Measurements from ENCODE around the gene SFXN1. TPM values are rescaled to one million over a fixed set of nuclear protein-coding genes. Genes with fewer than 3 reads are reported as not detected.

SFXN1 gene
- total RNA-seq, 1 donor from 2014 or later, result 89.4 TPM

DNA sequence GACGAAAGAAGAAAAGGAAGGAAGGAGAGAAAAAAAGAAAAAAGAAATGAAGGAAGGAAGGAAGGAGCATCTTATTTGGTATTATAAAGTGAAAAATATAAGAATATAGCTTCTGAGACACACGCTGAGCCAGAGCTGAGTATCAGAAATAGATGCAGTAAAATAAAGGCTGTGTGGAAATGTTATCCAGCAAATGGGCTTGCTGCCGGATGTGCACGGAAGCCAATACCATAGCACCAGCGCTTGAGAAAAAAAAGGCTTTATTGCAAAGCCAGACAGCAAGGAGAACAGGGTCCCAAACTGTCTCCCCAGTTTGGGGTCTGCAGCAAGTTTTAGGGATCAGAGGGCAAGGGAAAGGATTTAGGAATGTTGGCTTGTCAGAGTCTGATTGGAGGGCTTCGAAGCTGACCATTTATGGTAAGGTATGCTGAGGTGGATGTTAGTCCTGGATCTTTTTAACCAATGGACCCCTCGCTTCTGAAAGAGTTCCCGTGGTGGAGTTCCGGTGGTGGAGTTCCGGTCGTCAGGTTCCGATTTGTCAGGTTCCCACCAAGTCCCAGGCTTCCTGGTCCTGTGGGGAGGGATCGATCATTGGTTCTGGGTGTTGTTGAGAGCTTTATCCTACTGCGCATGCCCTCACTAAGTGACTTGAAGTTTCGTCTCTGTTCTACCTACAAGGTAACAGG, 70.4 kb downstream of the SFXN1 start:
- H3K9me3 ChIP-seq (ENCODE audit: insufficient read depth, low read depth, low read length), result no peaks in the 10 kb centered on the region
- H3K9me3 Mint-ChIP-seq (ENCODE audit: unreplicated experiment), result peaks cover 6% of the 10 kb centered on the region
- DNase-seq (ENCODE audit: low read depth), result no peak
- peaks cover 21% of the 10 kb centered on the region for H3K27me3 Mint-ChIP-seq (ENCODE audit: low read depth, unreplicated experiment)
- H4K20me1 ChIP-seq (ENCODE audit: insufficient read depth, low read length), result no peaks in the 10 kb centered on the region
- no peak for FAIRE-seq
- no peak overlapping the region for H3K4me3 Mint-ChIP-seq (ENCODE audit: unreplicated experiment)
- no peak overlapping the region for H3K27ac ChIP-seq (ENCODE audit: low read depth, low read length)
- H3K79me2 ChIP-seq (ENCODE audit: insufficient read depth, low read length), result no peaks in the 10 kb centered on the region
- no peak overlapping the region for H3K27ac Mint-ChIP-seq (ENCODE audit: unreplicated experiment)
- no peak overlapping the region for H3K4me3 ChIP-seq (ENCODE audit: insufficient read depth, low read depth, low read length)
- no peak for TF ChIP-seq EZH2 (IDR thresholded peaks at IDR 0.05; ENCODE audit: insufficient read depth, low read length)
- TF ChIP-seq, protein P1, sequence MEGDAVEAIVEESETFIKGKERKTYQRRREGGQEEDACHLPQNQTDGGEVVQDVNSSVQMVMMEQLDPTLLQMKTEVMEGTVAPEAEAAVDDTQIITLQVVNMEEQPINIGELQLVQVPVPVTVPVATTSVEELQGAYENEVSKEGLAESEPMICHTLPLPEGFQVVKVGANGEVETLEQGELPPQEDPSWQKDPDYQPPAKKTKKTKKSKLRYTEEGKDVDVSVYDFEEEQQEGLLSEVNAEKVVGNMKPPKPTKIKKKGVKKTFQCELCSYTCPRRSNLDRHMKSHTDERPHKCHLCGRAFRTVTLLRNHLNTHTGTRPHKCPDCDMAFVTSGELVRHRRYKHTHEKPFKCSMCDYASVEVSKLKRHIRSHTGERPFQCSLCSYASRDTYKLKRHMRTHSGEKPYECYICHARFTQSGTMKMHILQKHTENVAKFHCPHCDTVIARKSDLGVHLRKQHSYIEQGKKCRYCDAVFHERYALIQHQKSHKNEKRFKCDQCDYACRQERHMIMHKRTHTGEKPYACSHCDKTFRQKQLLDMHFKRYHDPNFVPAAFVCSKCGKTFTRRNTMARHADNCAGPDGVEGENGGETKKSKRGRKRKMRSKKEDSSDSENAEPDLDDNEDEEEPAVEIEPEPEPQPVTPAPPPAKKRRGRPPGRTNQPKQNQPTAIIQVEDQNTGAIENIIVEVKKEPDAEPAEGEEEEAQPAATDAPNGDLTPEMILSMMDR (IDR thresholded peaks at IDR 0.05; ENCODE audit: insufficient read depth, low read depth, low read length), result no peak
- no peak overlapping the region for H3K4me2 ChIP-seq (ENCODE audit: low read length)
- H3K4me1 ChIP-seq (ENCODE audit: insufficient read depth, low read length), result no peaks in the 10 kb centered on the region
- H3K27me3 ChIP-seq (ENCODE audit: insufficient read depth, low read length), result peaks cover 11% of the 10 kb centered on the region
- H2AFZ ChIP-seq (ENCODE audit: low read depth, low read length), result peak overlapping the region; percentile 4
- peaks cover 8% of the 10 kb centered on the region for H3K4me1 Mint-ChIP-seq (ENCODE audit: low read depth, unreplicated experiment)
- no peaks in the 10 kb centered on the region for H3K36me3 Mint-ChIP-seq (ENCODE audit: low read depth, unreplicated experiment)
- H3K9ac ChIP-seq (ENCODE audit: low read length), result no peak overlapping the region
- H3K36me3 ChIP-seq (ENCODE audit: insufficient read depth, low read length), result no peaks in the 10 kb centered on the region

DNA sequence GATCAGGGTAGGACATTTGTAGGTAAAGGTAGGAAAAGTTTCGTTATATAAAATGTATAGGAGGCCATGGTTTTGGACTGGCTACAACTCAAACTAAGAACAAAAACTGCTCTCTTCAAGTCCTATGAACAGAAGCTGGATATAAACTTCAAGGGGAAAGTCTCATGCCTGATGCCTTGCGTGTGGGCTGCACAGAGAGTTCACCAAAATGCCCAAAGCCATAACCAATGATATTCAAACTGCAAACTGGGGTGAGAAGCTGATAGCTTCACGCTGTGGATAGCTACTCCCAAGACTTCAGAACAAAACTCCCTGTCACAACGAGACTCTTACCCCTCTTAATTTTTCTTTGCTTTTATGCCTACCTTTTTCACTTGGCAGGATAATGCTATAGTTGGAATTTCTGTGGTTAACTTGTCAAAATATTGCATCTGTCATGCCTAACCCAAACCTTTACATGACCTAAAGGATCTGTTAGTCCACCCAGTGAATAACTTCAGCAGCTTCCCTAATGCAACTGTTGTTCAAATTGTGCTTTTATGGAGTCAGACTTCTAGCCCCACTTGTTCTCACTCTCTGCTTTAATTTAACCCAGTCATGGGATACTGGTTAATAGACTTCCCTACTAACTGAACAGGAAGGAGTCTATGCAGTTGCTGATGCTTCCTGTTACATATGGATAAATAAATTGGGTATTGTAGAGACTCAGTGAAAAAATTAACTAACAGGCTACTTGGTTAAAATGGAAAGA, 71.9 kb downstream of the SFXN1 start:
- Histone ChIP-seq H3K27me3 (ENCODE audit: insufficient read depth, low read length) (peaks cover 11% of the 10 kb centered on the region), H3K4me1 (ENCODE audit: insufficient read depth, low read length) (no peaks in the 10 kb centered on the region), H3K9me3 (ENCODE audit: insufficient read depth, low read depth, low read length) (peaks cover 5% of the 10 kb centered on the region), H3K4me2 (ENCODE audit: low read length) (no peak overlapping the region), H3K27ac (ENCODE audit: low read depth, low read length) (no peak overlapping the region), H3K4me3 (ENCODE audit: insufficient read depth, low read depth, low read length) (no peak overlapping the region), H4K20me1 (ENCODE audit: insufficient read depth, low read length) (no peaks in the 10 kb centered on the region), H2AFZ (ENCODE audit: low read depth, low read length) (no peak overlapping the region), H3K36me3 (ENCODE audit: insufficient read depth, low read length) (no peaks in the 10 kb centered on the region), H3K79me2 (ENCODE audit: insufficient read depth, low read length) (no peaks in the 10 kb centered on the region), H3K9ac (ENCODE audit: low read length) (no peak overlapping the region)
- H3K36me3 Mint-ChIP-seq (ENCODE audit: low read depth, unreplicated experiment), result no peaks in the 10 kb centered on the region
- no peak for FAIRE-seq
- H3K4me1 Mint-ChIP-seq (ENCODE audit: low read depth, unreplicated experiment), result peaks cover 8% of the 10 kb centered on the region
- peaks cover 21% of the 10 kb centered on the region for H3K27me3 Mint-ChIP-seq (ENCODE audit: low read depth, unreplicated experiment)
- DNase-seq (ENCODE audit: low read depth), result no peak
- peaks cover 8% of the 10 kb centered on the region for H3K9me3 Mint-ChIP-seq (ENCODE audit: unreplicated experiment)
- H3K4me3 Mint-ChIP-seq (ENCODE audit: unreplicated experiment), result no peak overlapping the region
- TF ChIP-seq, protein P1 (IDR thresholded peaks at IDR 0.05; ENCODE audit: insufficient read depth, low read depth, low read length), result no peak
- no peak for TF ChIP-seq EZH2 (IDR thresholded peaks at IDR 0.05; ENCODE audit: insufficient read depth, low read length)
- H3K27ac Mint-ChIP-seq (ENCODE audit: unreplicated experiment), result no peak overlapping the region

DNA sequence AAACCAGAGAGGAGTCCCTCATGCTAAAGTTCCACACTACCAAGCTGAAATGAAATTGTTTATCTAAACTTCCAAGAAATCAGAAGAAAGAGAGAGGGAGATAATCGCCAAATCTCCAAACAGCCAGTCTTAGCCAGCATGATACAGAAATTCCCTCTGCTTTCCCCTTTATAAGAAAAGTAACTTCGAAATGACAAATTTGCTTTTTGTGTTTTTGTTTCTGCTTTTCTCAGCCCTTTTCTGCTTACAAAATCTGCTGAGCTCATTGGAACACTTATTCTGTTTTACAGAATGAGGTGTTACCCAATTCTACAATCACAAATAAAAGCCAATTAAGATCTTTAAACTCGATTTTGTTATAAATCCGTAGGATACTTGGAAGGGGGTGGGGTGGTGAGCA, 72.9 kb downstream of the SFXN1 start:
- Histone ChIP-seq H3K9ac (ENCODE audit: low read length) (no peak overlapping the region), H2AFZ (ENCODE audit: low read depth, low read length) (no peak overlapping the region), H3K4me2 (ENCODE audit: low read length) (no peak overlapping the region), H3K36me3 (ENCODE audit: insufficient read depth, low read length) (no peaks in the 10 kb centered on the region), H3K79me2 (ENCODE audit: insufficient read depth, low read length) (no peaks in the 10 kb centered on the region), H3K4me3 (ENCODE audit: insufficient read depth, low read depth, low read length) (no peak overlapping the region), H3K9me3 (ENCODE audit: insufficient read depth, low read depth, low read length) (peaks cover 5% of the 10 kb centered on the region), H3K27ac (ENCODE audit: low read depth, low read length) (no peak overlapping the region), H3K4me1 (ENCODE audit: insufficient read depth, low read length) (no peaks in the 10 kb centered on the region), H3K27me3 (ENCODE audit: insufficient read depth, low read length) (peaks cover 11% of the 10 kb centered on the region), H4K20me1 (ENCODE audit: insufficient read depth, low read length) (no peaks in the 10 kb centered on the region)
- H3K4me1 Mint-ChIP-seq (ENCODE audit: low read depth, unreplicated experiment), result peaks cover 8% of the 10 kb centered on the region
- DNase-seq (ENCODE audit: low read depth) (no peak), FAIRE-seq (no peak)
- H3K27ac Mint-ChIP-seq (ENCODE audit: unreplicated experiment), result no peak overlapping the region
- peaks cover 8% of the 10 kb centered on the region for H3K9me3 Mint-ChIP-seq (ENCODE audit: unreplicated experiment)
- TF ChIP-seq, protein P1 (IDR thresholded peaks at IDR 0.05; ENCODE audit: insufficient read depth, low read depth, low read length), result no peak
- TF ChIP-seq EZH2 (IDR thresholded peaks at IDR 0.05; ENCODE audit: insufficient read depth, low read length), result no peak
- no peak overlapping the region for H3K4me3 Mint-ChIP-seq (ENCODE audit: unreplicated experiment)
- peaks cover 17% of the 10 kb centered on the region for H3K27me3 Mint-ChIP-seq (ENCODE audit: low read depth, unreplicated experiment)
- no peaks in the 10 kb centered on the region for H3K36me3 Mint-ChIP-seq (ENCODE audit: low read depth, unreplicated experiment)
